SK-N-SH treated with all-trans-retinoic acid at 6 μM for 48 hours (cell line): ENCODE measurements around the gene C1RL.

Source experiments
- GLIS3 ChIP-seq: fragments of 250-450 bp; sonication (Bioruptor Pico); IDR thresholded peaks from 2 replicates; pipeline ENCODE4 v1.5.0; 2020; ENCODE audit warnings: mild to moderate bottlenecking, moderate library complexity
- PATZ1 ChIP-seq: fragments of 250-450 bp; sonication (Bioruptor Pico); IDR thresholded peaks from 2 replicates; pipeline ENCODE4 v1.8.0; 2020; ENCODE audit warnings: mild to moderate bottlenecking, moderate library complexity, borderline replicate concordance
- PPARA ChIP-seq: fragments of 250-450 bp; sonication (Bioruptor Pico); IDR thresholded peaks from 2 replicates; pipeline ENCODE4 v1.5.0; 2020; ENCODE audit warnings: mild to moderate bottlenecking, borderline replicate concordance
- RARB ChIP-seq: fragments of 250-450 bp; sonication (Bioruptor Pico); IDR thresholded peaks from 2 replicates; pipeline ENCODE4 v1.8.0; 2021; ENCODE audit warnings: mild to moderate bottlenecking, moderate library complexity
- TSHZ2 ChIP-seq: fragments of 250-450 bp; sonication (Bioruptor Pico); IDR thresholded peaks from 2 replicates; pipeline ENCODE4 v1.5.0; 2020; ENCODE audit warnings: mild to moderate bottlenecking, moderate library complexity
- ZC3H10 ChIP-seq: fragments of 250-450 bp; sonication (Bioruptor Pico); IDR thresholded peaks from 2 replicates; pipeline ENCODE4 v1.5.1; 2021; ENCODE audit warnings: mild to moderate bottlenecking, moderate library complexity
- ZNF70 ChIP-seq: fragments of 450-650 bp; formaldehyde crosslinking; IDR thresholded peaks from 2 replicates; pipeline ENCODE4 v1.5.0; 2020; ENCODE audit warnings: mild to moderate bottlenecking, moderate library complexity

DNA sequence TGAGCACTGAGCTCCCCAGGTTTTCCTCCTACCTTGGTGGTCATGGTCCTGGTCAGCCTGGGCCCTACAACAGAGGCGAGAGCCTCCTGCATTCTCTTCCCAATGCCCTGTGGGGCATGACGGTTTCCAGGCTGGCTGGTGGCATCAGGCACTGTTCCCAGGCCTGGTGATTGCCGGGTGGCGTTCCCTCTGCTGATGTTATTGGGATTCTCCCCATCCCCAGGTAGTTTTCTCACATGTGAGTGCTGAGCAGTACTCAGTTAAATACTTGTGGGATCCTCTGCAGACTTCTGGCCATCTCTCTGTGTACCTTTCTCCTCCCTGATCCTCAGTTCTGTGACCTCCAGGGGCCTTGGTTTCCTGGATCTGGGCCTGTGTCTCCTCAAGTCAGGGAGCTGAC lies 32.5 kb downstream of the C1RL start:
- TF ChIP-seq ZC3H10 (CRISPR knock-in tag): no peak
- TF ChIP-seq TSHZ2 (CRISPR knock-in tag): no peak
- no peak for TF ChIP-seq PATZ1
- no peak for TF ChIP-seq GLIS3 (CRISPR knock-in tag)
- TF ChIP-seq PPARA (CRISPR knock-in tag): no peak
- no peak for TF ChIP-seq ZNF70 (CRISPR knock-in tag)
- no peak for TF ChIP-seq RARB (CRISPR knock-in tag)
